GM18511 (cell line): Measurements from ENCODE around the gene TRANK1.

ENCODE experiments used
- ATAC-seq: cut with Tn5 transposase; IDR thresholded peaks from one replicate; pipeline ENCODE4 v1.9.1; 2021; ENCODE audit warnings: mild to moderate bottlenecking, moderate library complexity; ENCODE audit not compliant: unreplicated experiment

Gene TRANK1

DNA sequence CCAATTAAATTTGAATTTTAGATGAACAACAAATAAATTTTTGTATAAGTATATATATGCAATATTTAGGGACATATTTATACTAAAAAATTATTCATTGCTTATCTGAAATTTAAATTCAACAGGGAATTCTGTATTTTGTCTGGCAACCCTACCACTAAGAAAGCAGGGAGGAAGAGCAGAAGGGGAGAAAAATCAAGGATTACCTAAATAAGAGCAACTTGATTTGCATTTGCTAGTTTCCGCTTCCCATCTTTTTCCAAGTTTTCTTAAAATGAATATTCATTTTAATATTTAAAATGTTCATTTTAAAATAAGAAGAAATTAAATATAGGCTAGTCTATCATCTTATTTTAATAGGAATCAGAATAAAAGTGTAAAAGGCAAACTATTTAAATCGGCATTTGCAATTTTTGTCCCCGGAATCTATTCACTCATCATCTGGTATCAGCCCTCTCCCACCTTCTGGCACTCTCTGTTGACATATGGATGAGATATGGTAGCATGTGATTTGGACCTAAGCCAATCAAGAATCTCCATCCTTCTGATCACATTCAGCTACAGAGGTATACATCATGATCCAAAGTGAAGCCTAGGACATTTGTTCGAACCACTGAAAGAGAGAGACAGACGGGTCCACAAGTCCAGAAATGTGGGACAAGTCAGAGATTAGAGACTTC lies 82.6 kb downstream of the TRANK1 start:
- ATAC-seq = no peak

DNA sequence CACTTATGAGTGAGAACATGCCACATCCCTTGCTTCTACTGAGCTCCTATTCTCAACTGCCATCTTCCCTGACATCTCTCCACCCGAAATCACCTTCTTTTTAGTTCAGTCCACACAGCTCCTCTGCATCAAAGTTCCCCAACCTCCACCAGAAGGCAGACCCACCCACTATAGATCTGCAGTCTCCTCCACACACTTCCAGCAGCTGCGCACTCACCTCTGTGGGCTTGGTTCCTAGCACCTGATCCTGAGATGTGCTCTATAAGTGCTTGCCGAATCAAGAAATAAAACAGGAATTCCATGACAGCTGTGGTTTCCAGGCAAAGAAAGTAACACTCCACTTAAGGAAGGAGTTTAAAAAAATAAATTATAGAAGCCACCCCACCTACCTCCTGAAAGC lies 85.4 kb downstream of the TRANK1 start:
- no peak for ATAC-seq

DNA sequence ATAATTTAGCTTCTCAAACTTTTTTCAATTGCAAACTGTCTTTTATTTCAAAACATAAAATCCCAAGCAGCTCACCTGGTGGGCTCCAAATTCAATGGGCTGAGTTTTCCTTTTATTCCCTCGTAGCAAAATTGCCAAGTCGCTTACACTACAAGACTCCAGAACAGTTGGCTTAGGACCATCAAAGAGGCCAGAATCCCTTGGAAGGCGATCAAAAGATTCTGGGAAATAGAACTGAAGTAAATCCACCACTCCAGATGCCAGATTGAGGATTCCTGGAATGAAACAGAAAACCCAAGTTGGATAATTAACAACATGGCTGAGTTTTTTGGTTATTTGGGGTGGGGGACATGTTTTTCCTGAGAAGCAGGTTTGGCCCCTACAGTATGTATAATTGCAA lies 92.8 kb downstream of the TRANK1 start:
- no peak for ATAC-seq

DNA sequence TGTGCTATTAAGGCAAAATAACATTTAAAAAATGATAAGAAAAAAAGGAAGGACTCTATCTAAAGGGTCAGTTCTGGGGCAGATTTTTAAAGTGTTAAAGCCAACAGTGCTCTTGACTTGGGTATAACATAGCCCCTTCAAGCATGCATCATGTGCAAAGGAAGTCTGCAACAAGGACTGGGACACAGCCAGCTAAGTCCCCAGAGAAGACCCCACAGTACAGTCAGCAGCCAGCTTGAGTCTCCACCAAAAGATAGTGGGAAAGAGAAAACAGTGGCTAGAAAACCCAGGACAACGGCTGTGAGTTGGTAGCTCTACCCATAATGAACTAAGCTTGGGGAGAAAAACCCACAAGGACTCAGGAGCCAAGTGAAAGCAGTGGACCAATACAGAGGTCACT lies 94.1 kb downstream of the TRANK1 start:
- ATAC-seq = no peak

GRCh38 chr3:36846406-36846805 lies 98.4 kb downstream of the TRANK1 start:
- ATAC-seq = no peak

DNA sequence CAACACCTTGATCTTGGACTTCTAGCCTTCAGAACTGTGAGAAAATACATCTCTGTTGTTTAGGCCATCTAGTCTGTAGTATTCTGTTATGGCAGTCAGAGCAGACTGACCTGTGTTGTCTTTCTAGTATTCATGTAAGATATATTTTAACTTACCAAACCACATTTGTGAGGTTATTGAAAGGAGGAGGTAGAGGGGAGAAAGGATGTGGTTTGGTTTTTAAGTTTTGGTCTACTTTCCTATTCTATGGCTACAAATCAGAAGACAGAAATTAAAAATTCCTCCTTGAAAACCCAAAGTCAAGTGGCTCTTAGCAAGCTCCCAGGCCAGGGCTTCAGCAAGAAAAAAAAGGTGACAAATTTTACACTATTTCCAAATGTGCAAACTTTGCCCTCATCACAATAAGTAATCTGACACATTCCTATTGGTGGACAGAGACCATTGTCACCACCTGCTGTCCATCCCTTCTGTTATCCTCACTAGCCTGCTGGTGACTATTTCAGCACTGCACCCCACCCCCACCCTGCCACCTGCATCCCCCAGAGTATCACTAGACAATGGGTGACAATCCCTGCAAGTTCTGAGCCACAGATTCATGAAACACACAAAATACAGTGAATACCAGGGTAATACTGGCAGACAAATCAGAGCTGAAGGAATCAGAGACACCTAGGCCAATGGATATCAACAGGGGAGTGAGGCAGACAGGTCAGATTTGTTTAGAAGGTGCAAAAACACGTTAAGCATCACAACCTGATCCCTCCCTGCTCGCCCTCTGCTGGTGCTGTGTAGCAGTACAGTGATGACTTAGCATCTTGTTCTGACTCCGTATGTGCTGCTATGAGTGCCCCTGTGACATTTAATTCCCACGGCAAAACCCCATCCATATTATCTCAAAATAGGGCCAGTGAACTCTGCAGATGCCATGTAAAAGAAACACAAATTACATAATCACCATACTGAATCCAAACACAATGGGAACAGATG lies 101.5 kb downstream of the TRANK1 start:
- ATAC-seq = peak; percentile 88

DNA sequence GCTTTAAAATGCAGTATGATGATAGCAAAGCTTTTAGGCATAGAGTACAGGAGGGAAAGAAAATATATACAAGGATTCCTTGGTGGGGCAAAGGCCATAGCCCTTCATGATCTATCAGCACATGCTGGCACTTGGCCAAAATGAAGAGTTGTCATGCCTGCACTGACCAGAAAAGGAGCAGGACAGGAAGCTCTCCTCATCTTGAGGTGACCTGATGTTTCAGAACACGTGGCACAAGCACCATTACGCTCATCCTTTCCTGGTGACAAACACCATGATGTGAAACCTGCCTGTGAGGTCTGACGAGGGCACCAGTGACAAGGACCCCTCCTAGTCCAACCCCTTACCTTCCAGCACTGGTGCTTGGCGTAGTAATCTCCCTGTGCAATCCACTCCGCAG lies 102.6 kb downstream of the TRANK1 start:
- no peak for ATAC-seq

DNA sequence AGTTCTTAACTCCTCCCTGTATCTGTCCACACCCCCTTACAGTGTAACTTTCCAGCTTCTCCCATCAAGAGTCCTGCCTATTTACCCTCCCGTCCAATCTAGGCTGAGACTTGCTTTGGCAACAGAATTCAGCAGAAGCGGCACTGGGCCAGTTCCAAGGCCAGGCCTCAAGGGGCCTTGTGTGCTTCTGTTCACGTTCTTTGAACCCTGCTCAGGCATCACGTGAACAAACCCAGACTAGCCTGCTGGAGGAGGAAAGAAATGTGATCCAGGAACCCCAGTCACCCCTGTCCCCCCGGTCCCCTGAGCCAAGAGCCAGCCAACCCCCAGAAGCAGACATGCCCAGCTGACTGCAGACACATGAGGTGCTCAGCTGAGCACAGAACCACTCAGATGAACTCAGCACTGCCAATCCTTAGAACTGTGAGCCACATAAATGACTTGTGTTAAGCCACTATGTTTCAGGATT lies 104.4 kb downstream of the TRANK1 start:
- ATAC-seq = no peak

GRCh38 chr3:36837089-36837488 lies 107.8 kb downstream of the TRANK1 start:
- no peak for ATAC-seq

DNA sequence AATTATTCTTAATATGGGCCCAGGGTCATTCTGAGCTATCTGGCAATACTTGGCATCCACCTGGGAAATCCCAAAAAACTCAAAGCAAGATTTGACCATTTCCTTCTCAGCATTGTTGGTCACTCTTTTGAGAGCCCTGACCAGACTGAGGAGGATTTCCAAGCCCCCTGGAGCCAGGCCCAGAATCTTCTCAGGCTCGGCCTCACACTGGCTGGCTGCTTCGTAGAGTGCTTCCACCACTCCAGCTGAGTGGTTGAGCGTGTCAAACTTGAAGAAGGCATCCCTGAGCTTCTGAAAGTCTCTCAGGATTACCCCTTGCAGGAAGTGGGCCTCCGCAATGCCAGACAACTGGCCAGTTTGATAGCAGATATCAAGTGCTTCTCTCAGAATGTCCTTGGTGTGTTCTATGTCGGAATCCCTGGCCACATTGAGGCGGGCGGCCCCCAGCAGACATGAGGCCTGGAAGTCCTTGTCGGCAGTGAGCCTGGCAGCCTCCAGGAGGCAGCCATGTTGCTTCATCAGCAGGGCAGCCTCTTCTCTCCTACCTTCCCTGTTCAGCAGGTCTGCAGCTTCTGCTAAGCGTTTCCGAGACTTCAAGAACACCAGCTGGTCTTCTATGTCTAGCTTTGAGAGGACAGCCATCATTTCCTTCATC lies 111.6 kb downstream of the TRANK1 start:
- no peak for ATAC-seq

DNA sequence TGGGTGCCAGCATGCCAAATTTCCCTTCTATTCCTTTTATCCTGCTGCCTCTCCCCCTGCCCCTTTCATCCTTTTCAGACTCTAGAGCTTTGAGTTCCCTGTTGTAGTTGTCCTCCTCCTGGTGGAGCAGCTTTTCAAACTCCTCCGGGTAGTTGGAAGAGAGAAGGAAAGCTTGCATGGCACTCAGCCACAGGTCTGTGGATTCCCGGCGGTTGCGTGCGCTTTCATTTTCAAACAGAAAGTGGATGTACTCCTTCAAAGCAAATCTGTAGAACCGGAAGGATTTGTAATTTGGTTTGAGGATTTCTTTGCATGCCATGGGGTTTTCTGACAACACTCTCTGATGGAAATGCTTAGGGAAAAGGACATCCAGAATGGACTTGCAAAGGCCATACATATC lies 112.4 kb downstream of the TRANK1 start:
- no peak for ATAC-seq

GRCh38 chr3:36827133-36827532 lies 117.7 kb downstream of the TRANK1 start:
- ATAC-seq = no peak

DNA sequence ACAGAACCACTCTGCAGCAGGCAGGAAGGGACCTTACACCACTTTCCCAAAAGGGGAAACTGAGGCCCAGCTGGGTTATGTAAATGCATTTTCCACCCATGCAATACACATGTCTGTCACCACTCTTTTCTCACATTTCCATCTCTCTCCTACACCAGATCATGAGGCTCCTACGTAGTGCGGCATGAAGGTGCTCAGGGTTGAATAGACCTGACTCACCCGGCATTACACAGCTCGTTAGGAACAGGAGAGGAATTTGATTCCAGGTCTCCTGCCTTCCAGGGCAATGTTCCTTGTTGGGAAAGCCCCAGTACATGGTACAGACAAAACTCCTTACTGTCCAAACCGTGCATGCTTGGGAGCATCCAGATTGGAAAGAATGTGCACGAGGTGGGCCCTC lies 118.6 kb downstream of the TRANK1 start:
- no peak for ATAC-seq

GRCh38 chr3:36824443-36824842 lies 120.4 kb downstream of the TRANK1 start:
- ATAC-seq = no peak

GRCh38 chr3:36823806-36824205 lies 121.0 kb downstream of the TRANK1 start:
- no peak for ATAC-seq

DNA sequence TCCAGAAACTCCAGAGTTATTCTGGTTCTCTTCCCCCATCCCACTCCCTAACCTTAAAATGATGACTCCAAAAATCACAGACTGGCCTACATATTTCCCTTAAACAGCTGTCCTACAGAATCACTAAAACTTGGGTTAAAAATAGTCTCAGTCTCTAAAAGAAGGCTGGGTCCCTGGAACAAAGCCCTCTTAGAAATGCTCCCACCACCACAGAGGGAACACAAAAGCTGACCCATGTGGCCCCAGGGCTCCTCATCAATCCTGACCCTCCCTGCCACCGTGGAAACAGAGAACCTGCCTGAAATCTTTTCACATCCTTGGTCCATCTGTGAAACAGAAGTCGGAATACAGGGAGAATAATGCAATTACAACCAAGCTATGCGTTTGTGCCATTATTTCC lies 124.8 kb downstream of the TRANK1 start:
- ATAC-seq = no peak

DNA sequence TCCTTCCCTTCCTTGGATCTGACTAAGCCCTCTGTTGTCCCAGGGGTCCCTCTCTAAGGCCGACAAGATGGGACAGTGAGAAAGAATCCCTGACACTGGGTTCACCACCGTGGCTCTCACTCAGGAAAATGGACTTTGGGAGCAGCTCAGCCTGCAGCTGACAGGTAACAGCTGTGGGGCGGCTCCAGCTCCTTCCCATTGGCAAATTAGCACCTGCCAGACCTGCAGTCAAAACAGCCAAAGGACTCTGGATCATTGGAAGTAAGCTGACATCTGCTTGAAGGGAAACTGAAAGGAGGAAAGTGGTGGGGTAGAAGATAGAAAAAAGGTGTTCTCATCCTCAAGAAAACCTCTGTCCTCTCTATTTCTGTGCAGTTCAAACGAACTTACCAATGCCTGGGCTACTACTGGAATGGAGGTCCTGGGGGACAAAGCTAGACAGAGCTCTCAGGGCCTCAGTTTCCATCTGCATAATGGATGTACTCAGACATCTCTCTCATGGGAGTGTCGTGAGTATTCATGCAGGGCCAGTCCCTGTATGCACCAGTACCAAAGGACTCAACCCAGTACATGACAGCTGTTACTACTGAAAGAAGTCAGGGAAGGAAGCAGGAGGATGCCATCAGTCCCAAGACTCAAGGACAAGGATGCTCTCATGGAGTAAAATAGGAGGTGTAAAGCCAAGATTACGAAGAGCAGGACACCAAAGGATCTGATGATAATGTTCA lies 126.9 kb downstream of the TRANK1 start:
- ATAC-seq = no peak

DNA sequence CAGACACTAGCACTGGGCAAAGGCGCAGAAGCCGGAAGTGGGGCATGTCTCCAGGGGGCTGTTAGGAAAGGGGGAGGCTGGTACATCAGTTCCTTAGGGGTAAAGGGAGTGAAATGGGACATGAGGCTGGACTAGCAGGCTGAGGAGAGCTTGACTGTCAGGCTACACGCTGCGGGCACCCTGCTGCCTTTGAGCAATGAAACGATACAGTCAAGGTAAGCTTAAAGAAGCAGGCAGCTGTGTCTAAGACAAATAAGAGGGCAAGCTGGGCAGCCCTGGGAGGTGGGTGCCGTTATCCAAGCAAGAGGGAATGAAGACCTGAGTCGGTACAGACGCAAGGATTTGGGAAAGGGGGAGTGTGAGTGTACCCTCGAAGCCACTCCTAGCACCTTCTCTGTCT lies 129.5 kb downstream of the TRANK1 start:
- no peak for ATAC-seq

GRCh38 chr3:36814776-36815175 lies 130.1 kb downstream of the TRANK1 start:
- no peak for ATAC-seq

DNA sequence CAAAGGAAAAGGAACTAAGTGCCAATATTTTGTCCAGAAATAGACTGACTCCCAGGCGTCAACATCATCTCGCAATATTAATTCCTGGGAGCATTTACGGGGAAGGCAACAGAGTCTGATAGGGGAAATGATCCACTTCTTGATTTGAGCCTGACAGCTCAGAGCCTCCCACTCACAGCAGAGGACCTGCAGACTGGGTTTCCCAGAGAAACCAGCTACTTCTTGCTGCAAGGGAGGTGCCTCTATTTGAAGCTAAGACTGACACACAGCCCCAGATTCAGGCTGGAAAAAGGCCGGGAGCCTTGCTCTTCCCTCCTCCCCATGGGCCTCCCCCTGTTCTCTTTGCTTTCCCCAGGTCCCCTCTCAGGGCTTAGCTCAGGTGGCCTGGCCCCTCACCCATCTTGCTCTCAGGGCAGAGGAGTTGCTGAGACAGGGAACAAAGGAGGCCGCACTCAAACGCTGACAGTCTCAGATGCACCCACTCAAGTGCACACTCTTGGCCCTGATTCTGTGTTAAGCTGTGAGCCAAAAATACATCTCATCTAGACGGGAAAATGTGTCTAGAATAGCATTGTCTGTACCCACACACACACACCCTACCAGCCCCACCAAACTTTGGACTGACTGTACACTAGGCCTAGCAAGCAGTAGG lies 130.7 kb downstream of the TRANK1 start:
- no peak for ATAC-seq
